Cardiac muscle cell (in vitro differentiated cells and primary cell): ENCODE measurements around the gene SRRM1. TPM values are rescaled to one million over a fixed set of nuclear protein-coding genes. Genes with fewer than 3 reads are reported as not detected.
"Not testable (repeated sequence)": the region's sequence is repeated elsewhere in the genome, so short reads cannot be mapped to it uniquely, and the experiment has no call there.

Source experiments
- DNase-seq, 2 donors: peaks; one replicate each; pipeline versions ENCODE4 v3.0.0 to v3.0.0-alpha.2; 2010 to 2017; ENCODE audit warnings: low read depth in 1 of 2, low spot score in 1 of 2
- H3K27ac ChIP-seq: fragments of 200-600 bp; sonication (generic); 2 replicates; pipeline ENCODE4 v1.5.1; 2016
- H3K27me3 ChIP-seq: fragments of 200-600 bp; sonication (generic); 2 replicates; pipeline ENCODE4 v1.6.0; 2016; ENCODE audit warnings: control low read depth
- H3K36me3 ChIP-seq: fragments of 200-600 bp; sonication (generic); 2 replicates; pipeline ENCODE4 v1.5.1; 2016; ENCODE audit warnings: control low read depth
- H3K4me1 ChIP-seq: fragments of 200-600 bp; sonication (generic); 2 replicates; pipeline ENCODE4 v1.8.1; 2017; ENCODE audit warnings: low read depth, mild to moderate bottlenecking, mixed run types
- H3K4me3 ChIP-seq: fragments of 200-600 bp; sonication (generic); 2 replicates; pipeline ENCODE4 v1.5.1; 2016; ENCODE audit warnings: mild to moderate bottlenecking
- H3K9me3 ChIP-seq: fragments of 200-600 bp; sonication (generic); 2 replicates; pipeline ENCODE4 v1.5.1; 2017; ENCODE audit warnings: low read depth, mild to moderate bottlenecking, control low read depth
- polyA plus RNA-seq: library from polyadenylated mRNA; unstranded; fragments of >200 nt; fragmentation: Nextera tagmentation; extraction: Ambion mirVana; gene quantifications from 2 replicates; pipeline ENCODE4 v1.2.1, GENCODE V29; 2016
- total RNA-seq: library from RNA; depleted of rRNA; stranded (reverse); fragments of >200 nt; gene quantifications from 2 replicates; pipeline ENCODE4 v1.2.3, GENCODE V29; 2016
- TF ChIP-seq, protein P1 (sequence below): IDR thresholded peaks from 2 replicates; pipeline ENCODE4 v1.5.1; 2012; ENCODE audit warnings: low read depth, mild to moderate bottlenecking, low read length

The SRRM1 gene
- total and polyA plus RNA-seq, 2 experiments from 2014 or later, result 133 to 139 TPM

DNA sequence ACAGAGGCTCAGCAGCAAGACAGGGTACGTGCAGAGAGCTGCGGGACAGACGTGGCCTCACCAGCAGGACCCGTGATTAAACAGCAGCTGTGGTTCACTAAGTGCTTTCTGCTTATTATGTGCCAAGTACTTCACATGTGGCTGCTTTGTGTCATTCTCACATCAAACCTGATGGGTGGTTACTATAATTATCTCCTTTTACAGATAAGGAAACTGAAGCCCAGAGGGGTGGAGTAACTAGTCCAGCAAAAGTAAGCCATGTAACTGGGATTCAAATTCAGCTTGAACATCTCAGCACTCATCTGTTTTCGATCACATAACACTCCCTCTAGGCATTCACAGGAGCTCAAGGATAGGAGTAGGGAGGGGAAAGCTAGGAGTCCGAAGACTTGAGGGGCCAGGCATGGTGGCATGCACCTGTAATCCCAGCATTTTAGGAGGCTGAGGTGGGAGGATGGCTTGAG lies 51.3 kb downstream of the SRRM1 start:
- DNase-seq, result peak; percentile 88 to 95
- peak overlapping the region; percentile 78 for H3K27ac ChIP-seq
- TF ChIP-seq, protein P1, sequence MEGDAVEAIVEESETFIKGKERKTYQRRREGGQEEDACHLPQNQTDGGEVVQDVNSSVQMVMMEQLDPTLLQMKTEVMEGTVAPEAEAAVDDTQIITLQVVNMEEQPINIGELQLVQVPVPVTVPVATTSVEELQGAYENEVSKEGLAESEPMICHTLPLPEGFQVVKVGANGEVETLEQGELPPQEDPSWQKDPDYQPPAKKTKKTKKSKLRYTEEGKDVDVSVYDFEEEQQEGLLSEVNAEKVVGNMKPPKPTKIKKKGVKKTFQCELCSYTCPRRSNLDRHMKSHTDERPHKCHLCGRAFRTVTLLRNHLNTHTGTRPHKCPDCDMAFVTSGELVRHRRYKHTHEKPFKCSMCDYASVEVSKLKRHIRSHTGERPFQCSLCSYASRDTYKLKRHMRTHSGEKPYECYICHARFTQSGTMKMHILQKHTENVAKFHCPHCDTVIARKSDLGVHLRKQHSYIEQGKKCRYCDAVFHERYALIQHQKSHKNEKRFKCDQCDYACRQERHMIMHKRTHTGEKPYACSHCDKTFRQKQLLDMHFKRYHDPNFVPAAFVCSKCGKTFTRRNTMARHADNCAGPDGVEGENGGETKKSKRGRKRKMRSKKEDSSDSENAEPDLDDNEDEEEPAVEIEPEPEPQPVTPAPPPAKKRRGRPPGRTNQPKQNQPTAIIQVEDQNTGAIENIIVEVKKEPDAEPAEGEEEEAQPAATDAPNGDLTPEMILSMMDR, result no peak

DNA sequence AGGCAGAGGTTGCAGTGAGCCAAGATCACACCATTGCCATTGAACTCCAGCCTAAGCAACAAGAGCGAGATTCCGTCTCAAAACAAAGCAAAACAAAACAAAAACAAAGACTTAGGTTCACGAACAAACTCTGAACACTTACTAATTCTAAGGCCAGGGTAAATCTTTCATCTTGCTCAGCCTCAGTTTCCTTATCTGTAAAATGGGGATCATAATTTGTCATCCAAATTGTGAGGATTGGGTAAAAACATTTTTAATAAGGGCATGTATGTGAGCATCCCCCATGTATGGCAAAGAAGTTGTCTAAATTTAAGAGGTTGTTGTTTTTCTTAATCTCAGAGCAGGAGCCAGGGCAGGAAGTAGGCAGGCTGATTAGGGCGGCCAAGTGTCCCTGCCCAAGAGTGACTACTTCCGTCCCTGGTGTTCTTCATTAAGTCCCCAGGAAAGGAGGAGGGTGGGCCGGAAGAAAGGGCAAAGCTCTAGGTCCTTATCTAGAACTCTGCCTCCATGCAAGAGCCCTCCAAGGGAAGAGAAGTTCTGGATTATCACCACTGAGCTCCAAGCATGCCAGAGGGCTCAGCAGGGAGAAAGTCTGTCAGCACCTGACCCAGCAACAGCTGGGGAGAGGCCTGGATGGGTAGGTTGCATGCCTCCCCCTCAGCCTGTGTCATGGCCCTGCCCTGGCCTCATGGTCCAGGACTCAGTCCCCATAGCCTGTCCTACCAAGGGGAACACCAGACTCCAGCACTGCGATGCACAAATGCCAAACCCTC lies 52.3 kb downstream of the SRRM1 start:
- Histone ChIP-seq H3K27ac (peak overlapping the region; percentile 77), H3K4me3 (no peak overlapping the region), H3K36me3 (no peaks in the 10 kb centered on the region), H3K4me1 (peaks cover 20% of the 10 kb centered on the region), H3K27me3 (no peaks in the 10 kb centered on the region), H3K9me3 (no peaks in the 10 kb centered on the region)
- DNase-seq, result peak in 1 of 2 donors; percentile 48
- TF ChIP-seq, protein P1, result no peak

More for the DNA sequence above, 51.3 kb downstream of the SRRM1 start:
- peaks cover 20% of the 10 kb centered on the region for H3K4me1 ChIP-seq
- no peaks in the 10 kb centered on the region for H3K9me3 ChIP-seq
- H3K27me3 ChIP-seq, result no peaks in the 10 kb centered on the region
- no peaks in the 10 kb centered on the region for H3K36me3 ChIP-seq
- no peak overlapping the region for H3K4me3 ChIP-seq

DNA sequence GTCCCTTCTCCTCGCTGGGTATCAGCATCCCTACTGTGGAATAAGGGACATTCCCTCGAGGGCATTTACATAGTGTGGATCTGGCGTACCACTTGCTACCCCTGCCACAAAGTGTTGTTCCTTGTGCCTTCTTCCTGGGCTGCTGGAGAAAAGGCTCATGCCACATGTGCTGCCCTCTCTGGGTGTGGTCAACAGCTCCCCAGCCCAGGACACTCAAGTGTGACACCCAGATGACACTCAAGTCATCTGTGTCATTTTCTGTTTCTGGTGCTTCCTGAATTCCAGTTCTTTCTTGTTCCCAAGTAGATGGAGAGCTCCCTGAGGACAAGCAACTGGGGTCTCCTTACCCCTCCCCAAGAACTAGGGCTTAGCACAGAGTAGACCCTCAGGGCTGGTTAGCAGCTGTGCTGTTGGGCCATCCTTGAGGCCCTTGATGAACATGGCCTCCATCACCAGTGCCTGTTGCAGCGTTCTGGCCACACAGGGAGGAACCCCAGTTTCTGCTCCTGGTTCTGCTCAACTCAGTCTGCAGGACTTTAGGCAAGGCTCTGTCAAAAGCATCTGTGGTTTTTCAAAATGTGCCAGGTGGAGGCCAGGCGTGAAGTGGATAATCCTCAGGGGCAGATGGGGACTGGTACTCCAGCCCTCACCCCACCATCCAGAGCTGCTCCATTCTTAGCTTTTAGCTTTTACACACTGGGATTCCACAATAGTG lies 53.1 kb downstream of the SRRM1 start:
- no peak overlapping the region for H3K4me3 ChIP-seq
- no peak for DNase-seq
- peak overlapping the region; percentile 77 for H3K27ac ChIP-seq
- H3K4me1 ChIP-seq, result peaks cover 20% of the 10 kb centered on the region
- H3K9me3 ChIP-seq, result no peaks in the 10 kb centered on the region
- no peaks in the 10 kb centered on the region for H3K27me3 ChIP-seq
- no peaks in the 10 kb centered on the region for H3K36me3 ChIP-seq
- TF ChIP-seq, protein P1, result no peak

DNA sequence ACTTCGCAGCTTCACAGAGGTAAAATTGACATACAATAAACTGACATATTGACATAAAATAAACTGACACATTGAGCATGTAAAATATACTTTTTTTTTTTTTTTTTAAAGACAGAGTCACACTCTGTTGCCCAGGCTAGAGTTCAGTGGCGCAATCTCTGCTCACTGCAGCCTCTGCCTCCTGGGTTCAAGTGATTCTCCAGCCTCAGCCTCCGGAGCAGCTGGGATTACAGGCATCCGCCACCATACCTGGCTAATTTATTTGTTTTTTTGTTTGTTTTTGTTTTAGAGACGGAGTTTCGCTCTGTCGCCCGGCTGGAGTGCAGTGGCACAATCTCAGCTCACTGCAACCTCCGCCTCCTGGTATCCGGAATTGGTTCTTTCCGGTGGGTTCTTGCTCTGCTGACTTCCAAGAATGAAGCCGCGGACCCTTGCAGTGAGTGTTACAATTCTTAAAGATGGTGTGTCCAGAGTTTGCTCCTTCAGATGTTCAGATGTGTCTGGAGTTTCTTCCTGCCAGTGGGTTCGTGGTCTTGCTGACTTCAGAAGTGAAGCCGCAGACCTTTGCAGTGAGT lies 53.7 kb downstream of the SRRM1 start:
- Histone ChIP-seq H3K36me3 (no peaks in the 10 kb centered on the region), H3K27me3 (no peaks in the 10 kb centered on the region), H3K4me1 (peaks cover 20% of the 10 kb centered on the region), H3K4me3 (no peak overlapping the region), H3K9me3 (no peaks in the 10 kb centered on the region), H3K27ac (no peak overlapping the region)
- TF ChIP-seq, protein P1, result no peak
- no peak for DNase-seq

DNA sequence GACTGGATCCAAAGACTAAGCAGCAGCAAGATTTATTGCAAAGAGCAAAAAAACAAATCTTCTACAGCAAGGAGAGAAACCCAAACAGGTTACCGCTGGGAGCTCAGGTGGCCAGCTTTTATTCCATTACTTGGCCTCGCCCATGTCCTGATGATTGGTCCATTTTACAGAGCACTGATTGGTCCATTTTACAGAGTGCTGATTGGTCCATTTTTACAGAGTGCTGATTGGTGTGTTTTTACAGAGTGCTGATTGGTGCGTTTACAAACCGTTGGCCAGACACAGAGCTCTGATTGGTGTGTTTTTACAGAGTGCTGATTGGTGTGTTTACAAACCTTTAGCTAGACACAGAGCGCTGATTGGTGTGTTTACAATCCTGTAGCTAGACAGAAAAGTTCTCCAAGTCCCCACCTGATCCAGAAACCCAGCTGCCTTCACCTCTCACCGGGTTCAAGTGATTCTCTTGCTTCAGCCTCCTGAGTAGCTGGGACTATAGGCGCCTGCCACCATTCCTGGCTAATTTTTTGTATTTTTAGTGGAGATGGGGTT lies 54.4 kb downstream of the SRRM1 start:
- peaks cover 20% of the 10 kb centered on the region for H3K4me1 ChIP-seq
- not testable (repeated sequence) for DNase-seq, H3K4me3 ChIP-seq, H3K9me3 ChIP-seq, H3K36me3 ChIP-seq, H3K27me3 ChIP-seq, H3K27ac ChIP-seq

DNA sequence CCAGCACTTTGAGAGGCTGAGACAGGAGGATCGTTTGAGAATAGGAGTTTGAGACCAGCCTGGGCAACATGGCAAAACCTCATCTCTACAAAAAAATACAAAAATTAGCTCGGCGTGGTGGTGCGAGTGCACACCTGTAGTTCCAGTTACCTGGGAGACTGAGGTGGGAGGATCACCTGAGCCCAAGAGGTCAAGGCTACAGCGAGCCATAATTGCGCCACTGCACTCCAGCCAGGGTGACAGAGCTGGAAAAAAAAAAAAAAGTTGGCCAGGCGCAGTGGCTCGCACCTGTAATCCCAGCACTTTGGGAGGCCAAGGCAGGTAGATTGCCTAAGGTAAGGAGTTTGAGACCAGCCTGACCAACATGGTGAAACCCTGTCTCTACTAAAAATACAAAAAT lies 55.2 kb downstream of the SRRM1 start:
- DNase-seq, H3K27ac ChIP-seq, H3K4me3 ChIP-seq, H3K27me3 ChIP-seq, H3K36me3 ChIP-seq, H3K9me3 ChIP-seq: not testable (repeated sequence)
- peaks cover 20% of the 10 kb centered on the region for H3K4me1 ChIP-seq
